SK-N-DZ (cell line): ENCODE measurements around the gene NFASC.
A peak's percentile ranks its signal among the peaks of the same experiment; 100 is the strongest.

ENCODE experiments used
- DNase-seq: peaks from one replicate; pipeline ENCODE4 v3.0.0-alpha.2; 2015; ENCODE audit warnings: low spot score

Gene NFASC

DNA sequence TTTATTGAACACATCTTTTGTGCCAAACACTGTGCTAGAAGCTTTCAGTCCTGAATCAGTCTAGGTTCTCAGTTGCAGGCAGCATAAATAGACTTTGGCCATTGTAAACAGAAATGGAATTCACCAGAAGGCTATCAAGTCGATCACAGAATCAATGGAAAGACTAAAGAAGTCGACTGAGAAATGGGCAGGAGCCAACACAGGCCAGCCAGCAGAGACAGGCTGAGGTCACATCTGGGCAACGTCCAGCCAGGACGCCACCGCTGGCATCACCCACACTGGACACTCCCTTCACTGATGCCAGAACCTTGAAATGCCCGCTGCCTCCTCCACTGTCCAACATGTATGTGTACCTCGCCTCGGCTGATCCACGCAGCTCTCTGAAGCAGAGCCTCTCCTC lies 166.9 kb downstream of the NFASC start:
- no peak for DNase-seq

DNA sequence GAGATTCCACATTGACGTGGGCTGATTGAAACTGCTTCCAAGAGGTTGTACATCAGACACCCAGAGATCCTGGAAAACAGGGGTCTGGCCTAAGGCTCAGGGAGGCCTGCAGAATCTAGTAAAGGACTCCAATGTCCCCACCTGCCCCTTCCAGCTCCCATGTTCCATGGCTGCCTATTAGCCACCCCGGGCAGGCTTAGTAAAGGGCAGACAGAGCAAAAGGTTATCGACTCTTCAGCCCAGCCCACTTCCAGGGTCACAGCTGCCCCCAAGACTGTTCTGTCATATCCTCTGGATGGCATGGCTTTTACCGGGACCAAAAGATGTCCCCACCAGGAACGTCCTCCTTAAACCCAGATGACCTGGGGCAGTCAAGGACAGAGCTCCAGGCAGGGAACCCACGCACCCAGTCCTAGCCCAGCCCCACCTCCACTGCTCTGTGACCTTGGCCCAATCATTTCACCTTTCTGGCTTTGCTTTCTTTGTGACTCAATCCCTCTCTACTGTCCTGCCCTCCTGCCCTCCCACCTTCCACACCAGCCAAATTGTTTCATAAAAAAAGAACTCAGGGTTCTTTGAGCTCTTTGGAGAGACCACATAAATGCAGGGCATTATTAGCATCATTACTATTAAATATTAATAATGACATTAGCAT lies 167.6 kb downstream of the NFASC start:
- no peak for DNase-seq

DNA sequence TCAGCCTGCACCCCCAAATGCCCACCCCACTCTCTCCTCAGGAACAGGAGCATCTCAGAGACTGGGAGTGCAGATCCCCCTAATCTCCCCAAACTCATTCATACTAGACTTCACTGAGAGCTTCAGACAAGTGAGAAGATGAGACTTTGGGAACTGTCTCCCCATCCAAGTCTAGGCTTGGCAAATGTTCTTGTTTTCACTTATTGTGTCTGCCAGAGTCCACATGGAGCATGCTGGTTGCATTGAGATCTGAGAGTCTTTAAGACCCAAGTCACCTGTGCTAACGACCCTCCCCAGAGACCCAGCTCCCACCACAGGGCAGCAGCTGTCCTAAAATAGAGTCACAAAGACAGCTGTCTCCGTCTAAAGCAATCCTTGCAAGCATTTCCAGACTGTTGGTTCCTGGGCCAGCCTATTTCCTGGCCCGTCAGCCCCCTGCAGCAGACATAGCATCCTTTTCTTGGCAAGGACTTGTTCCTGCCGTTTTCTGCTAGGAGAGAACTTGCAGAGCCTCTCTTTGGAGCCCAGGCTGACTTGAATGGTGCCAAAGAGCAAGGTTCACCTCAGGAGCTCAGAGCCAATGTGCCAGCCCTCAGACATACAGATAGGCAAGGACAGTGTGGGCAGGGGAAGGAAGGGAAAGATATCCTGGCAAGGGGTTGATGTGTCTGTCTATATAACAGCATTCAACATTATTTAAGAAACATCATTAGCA lies 170.5 kb downstream of the NFASC start:
- no peak for DNase-seq

DNA sequence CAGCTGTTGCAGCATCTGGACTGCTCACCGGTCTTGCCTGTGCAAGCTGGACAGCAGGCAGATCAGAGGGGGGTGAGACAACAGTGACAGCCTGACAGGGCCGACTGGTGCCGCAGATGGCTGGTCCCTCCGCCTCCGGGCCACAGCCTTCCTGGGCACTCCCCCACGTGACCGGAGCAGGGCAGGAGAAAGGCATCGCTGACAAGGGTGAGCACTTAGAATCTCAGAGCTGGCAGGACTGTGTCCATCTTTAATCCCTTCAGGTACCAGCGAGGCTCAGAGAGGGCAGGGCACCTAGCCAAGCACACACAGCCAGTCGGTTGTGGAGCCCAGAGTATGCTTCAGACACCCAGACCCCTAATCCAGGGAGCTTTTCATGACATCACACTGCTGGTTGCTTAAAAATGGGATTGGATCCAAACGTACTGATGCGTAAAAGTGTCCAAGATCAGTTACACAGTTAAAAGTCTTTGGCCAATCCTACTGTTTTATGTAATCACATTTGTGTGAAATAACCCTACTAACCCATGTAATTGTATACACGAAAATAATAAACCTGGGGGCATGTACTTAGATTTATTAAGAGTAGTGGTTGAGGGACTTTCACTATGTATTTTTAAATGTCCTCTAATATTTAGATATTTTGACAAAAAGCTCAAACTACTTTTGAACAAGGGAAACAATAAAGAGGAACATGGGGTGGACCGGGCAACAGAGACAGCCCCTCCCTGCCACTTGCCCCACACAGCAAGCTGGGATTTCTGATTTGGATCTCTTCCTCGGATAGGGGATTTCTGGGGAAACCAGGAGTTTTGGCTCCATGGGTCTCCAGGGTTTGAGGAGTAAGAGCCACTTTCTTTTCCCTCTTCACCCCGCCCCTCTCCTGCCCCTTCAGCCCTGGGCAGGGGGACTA lies 171.6 kb downstream of the NFASC start:
- DNase-seq, result no peak

DNA sequence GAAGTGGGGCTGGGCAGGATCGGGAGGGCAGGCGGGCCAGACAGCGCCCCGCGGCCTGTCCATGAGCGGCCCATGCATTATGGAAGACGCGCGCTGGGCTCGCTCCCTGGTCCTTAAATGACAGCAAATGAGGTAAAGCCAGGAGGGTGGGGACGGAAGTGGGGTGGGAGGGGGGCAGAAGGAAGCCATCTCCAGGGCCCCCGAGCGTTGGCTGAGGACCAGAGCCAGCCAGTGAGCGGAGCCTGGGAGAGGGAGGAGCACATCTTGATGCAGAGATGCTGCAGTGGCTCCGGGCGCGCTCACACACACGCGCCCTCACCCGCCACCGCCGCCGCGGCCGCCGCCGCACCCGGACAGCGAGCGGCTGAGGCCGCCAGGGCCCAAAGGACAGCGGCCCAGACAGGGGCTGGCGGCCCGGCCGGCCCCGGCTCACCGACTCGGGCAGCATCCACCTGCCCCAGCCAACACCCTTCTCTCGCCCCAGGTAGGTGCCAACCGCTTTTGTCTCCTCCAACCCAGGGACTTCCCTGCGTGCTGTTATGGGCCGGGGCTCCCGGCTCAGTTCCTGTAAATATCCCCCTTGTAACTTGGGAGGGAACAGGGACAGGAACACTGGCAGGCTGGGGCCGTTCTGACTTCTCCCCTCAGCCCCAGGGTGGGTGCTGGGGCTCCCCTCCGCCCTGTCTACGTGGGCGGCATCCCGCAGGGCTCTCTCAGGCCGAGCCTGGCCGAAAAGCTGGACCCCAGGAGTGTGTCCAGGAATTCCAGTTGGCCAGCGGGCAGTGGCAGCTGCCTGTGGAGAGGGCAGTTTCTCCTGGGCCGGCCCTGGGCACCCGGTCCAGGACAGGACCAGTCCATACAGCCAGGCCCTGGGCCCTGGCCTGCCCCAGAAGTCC lies 172.5 kb downstream of the NFASC start, which contains the start of gene CNTN2:
Gene CNTN2 (plus strand): TSS at position 302 of the 896 bp plus-strand sequence. CDS start 9,974 bp downstream, outside the sequence.
- DNase-seq, result peak; percentile 71

DNA sequence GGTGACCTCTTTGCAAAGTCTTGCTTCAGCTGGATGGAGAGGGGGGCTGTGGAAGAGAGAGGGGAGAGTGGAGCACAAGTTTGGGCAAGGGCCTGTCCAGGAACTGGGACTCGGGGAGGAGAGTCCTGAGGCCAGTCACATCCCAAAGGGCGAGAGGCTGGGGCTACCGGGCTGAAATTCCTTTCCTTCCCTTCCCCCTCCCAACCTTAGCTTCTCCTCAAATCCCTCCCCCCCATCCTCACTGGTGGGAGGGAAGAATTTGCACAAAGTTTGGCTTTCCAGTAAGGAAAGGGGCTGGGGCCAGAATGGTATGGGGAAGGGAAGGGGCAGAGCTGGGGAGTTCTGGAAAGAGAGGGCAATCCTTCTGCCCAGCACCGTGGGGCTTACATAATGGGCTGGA lies 173.2 kb downstream of the NFASC start:
- DNase-seq, result no peak

DNA sequence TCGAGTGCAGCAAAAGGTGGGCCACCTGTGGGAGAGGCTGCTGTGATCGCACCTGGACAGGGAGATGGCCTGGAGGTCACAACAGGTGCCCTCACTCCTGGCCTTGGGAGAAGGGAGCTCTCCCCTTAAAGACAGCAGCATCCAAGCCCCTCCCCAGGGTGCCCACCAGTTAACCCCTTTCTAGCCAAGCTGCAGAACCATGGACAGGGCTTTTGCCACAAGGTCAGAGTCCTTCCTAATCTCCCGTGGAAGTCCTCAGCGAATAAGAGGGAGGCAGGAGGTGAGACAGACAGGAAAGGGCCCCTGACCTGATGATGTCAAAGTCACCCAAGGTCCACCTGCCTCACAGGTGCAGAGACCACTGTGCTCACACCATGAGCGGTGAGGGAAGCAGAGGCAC lies 174.1 kb downstream of the NFASC start:
- no peak for DNase-seq

DNA sequence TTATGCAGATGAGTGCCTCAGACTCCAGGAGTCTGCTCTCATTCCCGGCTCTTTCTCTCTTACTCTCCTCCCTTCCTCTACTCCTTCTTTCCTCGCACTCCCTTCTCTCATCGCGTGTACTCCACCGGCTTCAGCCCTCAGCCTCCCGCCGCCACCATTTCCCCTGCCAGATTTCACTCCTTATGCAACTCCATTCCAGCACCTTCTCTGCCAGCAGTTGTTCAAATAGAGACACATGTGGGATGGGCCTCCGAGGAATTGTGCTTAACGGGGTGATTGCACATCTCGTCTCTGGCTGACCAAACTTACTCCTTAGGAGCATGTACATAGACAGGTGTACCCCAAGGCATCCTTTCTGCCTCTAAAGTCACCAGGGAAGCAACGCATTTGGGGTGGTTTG lies 174.5 kb downstream of the NFASC start:
- DNase-seq, result no peak

DNA sequence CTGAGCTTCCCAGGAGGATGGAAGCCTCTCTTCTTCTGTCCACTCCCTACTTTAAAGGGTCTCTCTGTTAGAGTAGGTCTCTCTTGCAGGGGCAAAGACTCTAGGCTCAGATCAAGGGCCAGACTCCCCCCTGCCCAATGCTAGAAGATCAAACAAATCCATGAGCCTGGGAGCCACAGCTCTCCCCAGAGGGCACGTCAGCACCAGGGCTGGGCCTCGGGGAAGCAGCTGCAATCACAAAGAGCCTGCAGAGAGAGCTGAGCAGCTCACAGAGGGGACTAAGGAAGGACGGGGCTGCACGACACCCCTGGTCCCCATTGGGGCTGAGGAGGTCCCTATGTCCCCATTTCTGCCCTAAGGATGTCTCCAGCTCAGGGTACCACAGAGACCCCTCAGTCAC lies 176.2 kb downstream of the NFASC start:
- DNase-seq, result no peak

DNA sequence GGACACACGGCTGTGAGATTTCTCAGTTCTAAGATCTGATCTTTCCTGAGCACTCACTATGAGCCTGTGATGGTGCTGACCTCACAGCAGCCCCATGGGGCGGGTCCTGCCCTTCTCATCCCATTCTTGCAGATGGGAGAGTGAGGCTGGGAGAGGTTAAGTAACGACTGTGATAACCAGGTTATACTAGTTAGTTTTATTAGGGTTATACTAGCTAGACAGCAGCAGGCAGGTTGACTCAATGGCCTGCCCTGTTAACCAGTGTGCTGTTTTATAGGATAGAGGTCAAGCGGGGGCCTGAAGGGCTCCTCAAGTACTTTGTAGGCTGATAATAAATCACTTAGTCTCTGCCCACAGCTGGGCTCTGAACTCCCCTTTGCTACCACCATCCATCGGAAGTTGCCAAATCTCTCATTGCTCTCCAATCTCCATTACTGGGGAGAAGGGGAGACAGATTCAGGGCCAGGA lies 177.1 kb downstream of the NFASC start:
- no peak for DNase-seq

DNA sequence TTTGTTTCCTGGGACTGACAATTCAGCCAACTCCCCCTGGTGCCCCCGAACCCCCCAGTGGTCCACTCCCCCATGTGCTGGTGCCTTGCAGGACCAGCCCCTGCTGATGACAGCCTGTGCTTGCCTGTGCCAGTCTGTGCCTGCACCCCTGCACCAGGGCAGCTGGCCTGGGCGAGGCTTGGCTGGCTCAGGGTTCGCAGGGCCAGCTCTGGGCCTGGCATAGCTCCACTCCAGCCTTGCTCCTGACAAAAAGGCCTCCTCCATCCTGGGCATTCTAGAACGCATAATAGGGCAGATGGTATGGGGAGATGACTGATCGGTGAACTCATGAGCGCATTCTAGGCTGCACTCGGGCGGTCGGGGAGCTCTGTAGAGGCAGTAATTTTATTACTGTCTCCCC lies 177.7 kb downstream of the NFASC start:
- DNase-seq, result no peak

DNA sequence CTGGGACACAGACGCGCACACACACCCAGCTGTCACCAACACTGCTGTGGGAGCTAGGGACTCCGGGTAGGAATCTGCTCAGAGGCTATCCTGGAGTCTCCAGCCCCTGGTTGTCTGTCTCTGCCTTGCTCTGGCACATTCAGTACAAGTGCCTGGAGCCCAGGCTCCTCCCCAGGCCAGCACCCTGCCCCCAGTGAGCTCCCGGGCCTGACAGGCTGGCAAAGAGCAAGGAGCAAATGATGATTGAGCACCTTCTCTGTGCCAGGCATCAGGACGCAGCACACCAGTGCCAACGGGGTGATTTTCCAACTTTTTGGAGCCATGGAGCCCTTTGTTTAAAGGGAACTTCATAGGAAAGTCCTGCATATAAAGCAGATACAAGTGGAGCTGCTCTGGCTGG lies 178.8 kb downstream of the NFASC start:
- no peak for DNase-seq

DNA sequence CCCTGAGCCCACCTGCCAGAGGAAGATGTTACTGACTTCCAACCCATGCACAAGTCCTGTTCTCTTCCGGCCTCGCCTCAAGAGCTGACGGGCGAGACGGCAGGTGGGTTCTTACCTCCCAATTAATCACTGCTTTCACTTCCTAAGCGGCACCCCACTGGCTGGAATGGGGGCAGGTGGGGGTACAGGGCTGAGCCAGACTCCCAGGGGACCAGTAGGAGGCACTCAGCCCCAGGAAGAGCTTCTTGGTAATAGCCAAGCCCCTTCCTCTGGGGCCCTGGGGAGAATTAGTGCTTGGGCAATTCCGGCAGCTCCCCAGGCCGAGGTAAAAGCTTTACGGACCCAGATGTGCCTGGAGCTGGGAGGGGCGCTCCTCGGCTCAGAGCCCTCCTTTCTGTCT lies 182.0 kb downstream of the NFASC start:
- no peak for DNase-seq

DNA sequence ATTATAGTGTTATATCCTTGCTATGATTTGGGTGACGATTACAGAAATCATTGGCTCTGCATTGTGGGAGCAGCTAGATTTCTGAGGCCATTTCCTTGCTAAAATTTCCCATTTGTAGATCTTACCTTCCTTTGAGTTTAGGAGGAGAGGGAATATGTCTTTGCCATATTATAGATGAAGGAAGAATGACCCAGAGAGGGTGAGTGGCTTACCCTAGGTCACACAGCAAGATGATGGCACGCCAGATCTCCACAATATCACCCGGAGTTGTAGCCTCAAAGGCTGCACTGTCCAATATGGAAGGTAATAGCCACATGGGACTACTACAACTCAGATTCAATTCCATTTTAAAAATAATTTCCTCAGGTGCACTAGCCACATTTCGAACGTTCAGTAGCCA lies 182.6 kb downstream of the NFASC start:
- DNase-seq, result no peak

DNA sequence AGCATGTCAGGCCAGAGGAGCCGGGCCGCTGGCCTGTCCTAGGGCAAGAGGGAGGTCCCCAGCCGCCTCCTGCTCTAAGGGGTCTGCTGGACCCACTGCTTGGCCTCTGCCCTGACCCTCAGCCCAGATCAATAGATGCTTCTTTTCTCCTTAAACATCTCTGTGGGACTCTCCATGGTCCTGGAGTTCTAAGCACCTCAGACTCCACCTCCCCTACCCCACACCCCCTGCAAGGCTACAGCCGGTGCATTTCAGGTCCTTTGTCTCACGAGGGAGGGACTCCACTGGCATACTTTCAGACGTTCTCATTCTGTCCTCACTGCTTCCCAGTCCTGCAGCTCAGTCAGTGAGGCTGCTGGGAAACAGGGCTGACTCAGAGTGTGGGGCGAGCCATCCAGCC lies 183.4 kb downstream of the NFASC start:
- DNase-seq, result no peak

DNA sequence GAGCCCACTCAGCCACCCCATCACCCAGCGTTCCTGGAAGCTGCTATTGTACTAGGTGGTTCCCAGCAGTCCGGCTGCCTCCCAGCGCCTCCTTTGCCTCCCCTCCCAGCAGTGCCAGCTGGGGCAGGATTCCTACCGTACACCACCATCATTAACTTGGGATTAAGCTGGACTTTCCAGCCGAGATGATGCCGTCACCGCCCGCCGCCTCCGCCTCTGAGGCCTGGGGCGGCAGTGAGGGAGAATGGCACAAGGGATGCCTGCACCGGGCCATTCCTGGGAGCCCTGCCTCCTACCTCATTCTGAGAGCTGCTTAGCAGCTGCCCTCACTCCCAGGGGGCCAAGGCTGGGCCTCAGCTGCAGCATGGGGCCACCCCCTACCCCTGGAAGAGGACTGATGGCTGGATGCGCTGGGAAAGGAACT lies 185.5 kb downstream of the NFASC start:
- no peak for DNase-seq

DNA sequence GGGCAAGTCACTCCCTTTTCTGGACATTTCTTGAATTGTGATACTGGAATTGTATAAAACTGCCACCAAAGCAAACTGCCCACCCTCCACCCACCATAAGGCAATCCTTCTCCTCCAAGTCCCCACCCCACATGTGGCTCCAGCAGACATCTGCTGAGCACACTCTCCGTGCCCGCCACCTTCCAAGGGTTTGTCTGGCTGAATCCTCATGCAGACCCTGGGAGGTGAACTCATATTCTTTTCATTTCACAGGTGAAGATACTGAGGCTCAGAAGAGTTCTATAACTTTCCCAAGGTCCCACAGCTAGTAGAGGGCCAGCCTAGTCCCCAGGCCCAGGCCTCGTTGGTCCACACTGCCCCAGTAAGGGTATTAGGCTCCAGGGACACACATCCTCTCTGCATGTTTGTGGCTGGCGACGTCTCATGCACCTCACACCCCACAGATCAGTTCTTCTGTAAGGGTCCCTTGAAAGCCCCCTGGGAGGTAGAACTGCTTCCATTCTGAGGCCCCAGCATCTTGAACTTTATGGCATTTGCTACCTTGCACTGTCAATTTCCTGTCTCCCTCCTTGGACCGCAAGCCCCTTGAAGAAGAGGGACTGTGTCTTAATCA lies 186.4 kb downstream of the NFASC start:
- no peak for DNase-seq

DNA sequence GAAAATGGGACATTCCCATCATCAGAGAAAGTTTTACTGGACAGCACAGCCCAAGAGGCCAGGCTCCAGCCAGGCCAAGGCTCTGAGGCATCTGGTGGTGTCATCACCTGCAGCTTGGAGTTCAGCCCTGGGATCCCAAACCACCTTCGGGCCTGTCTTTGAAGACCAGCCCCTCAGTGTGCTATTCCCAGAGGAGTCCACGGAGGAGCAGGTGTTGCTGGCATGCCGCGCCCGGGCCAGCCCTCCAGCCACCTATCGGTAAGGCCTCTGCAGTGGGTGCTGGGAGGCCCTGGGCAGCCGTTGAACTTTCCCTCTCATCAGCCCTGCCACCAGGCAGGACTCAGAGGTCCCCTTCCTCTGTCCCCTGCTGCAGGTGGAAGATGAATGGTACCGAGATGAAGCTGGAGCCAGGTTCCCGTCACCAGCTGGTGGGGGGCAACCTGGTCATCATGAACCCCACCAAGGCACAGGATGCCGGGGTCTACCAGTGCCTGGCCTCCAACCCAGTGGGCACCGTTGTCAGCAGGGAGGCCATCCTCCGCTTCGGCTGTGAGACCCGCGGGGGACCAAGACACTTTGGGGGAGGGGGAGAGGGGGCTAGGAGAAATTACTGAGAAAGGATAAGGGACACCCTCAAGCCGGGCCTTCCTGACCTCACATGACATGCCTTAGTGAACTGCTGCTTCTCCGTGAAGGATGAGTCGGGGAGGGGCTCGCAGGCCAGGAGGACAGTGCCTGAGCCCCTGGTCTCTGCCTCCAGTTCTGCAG lies 187.3 kb downstream of the NFASC start:
- no peak for DNase-seq

DNA sequence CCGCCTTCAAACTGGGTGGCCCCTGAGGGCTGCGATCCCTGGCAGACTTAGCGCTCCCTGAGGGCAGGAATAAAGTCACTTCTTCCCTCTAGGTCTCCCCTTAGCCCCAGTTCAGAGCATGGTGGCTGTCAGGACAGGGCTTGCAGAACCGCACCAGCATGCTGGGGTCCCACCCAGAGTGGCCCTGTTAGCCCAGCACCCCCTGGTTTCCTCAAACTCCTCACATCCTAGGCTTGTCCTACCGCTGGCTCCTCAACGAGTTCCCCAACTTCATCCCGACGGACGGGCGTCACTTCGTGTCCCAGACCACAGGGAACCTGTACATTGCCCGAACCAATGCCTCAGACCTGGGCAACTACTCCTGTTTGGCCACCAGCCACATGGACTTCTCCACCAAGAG lies 188.2 kb downstream of the NFASC start:
- no peak for DNase-seq

DNA sequence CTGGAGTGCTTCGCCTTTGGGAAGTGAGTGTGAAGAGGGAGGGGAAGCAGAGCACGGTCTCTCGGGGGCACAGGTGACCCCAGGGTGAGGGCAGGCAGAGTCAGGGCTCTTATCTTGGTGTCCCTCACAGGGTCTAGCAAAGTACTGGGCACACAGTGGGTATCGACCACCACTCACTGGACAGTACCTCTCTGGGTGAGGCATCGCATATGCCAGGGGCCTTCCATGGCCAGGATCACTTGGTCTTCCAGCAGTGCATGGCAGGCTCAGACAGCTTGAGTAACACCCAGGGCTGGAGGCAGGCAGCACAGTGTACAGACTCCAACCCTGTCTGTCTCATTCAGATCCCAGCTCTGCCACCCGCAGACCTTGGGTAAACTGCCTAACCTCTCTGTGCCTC lies 189.0 kb downstream of the NFASC start:
- DNase-seq, result no peak
